IMR-90 (cell line): ENCODE results near the gene ECSIT. TPM values are rescaled to one million over a fixed set of nuclear protein-coding genes. Genes with fewer than 3 reads are reported as not detected.

Experiments
- ATAC-seq: fragments of 200-7000 bp; cut with Tn5 transposase; 2 replicates; pipeline ENCODE4 v1.9.1; 2020; ENCODE audit warnings: low read depth, mild to moderate bottlenecking, moderate library complexity
- BruUV-seq: library from RNA; stranded (reverse); fragments of 400-500 nt; replicated peaks from 2 replicates; lab custom pipeline; 2021; lab: Mats Ljungman, UMichigan
- CTCF ChIA-PET: fragments of 300-600 bp; formaldehyde crosslinking; extraction: SDS; loops from one replicate; lab custom pipeline; 2021; ENCODE audit warnings: antibody characterized with exemption; lab: Yijun Ruan, JAX
- POLR2A ChIA-PET: fragments of 300-600 bp; sonication (Branson Sonifier 250); formaldehyde crosslinking; loops from one replicate; lab custom pipeline; 2022; ENCODE audit warnings: antibody characterized with exemption; ENCODE audit not compliant: unreplicated experiment; lab: Charles Lee
- DNase-seq: peaks from one replicate; pipeline ENCODE4 v3.0.0; 2013
- H2AFZ ChIP-seq: replicated peaks from 2 replicates; pipeline ENCODE3; 2013; ENCODE audit warnings: low read length, mild to moderate bottlenecking; ENCODE audit not compliant: poor library complexity
- H2AK5ac ChIP-seq: 2 replicates; pipeline ENCODE4 v1.6.1; 2013; ENCODE audit warnings: low read depth, low read length, inconsistent platforms
- H2AK9ac ChIP-seq: replicated peaks from 2 replicates; pipeline ENCODE3; 2013; ENCODE audit warnings: mild to moderate bottlenecking, low read depth, low read length, moderate library complexity; ENCODE audit not compliant: poor library complexity
- H2BK120ac ChIP-seq: 2 replicates; pipeline ENCODE4 v1.6.1; 2013; ENCODE audit warnings: low read depth, low read length, inconsistent platforms
- H2BK15ac ChIP-seq: 3 replicates; pipeline ENCODE4 v1.6.1; 2013; ENCODE audit warnings: low read depth, low read length, inconsistent platforms
- H2BK20ac ChIP-seq: 2 replicates; pipeline ENCODE4 v1.6.1; 2013; ENCODE audit warnings: low read depth, mild to moderate bottlenecking, inconsistent platforms, low read length, moderate library complexity
- H2BK5ac ChIP-seq: 2 replicates; pipeline ENCODE4 v1.6.1; 2013; ENCODE audit warnings: mild to moderate bottlenecking, low read depth, low read length, inconsistent platforms; ENCODE audit not compliant: poor library complexity, severe bottlenecking
- H3K14ac ChIP-seq: replicated peaks from 2 replicates; pipeline ENCODE4 v1.6.1; 2013; ENCODE audit warnings: low read depth, low read length, inconsistent platforms
- H3K18ac ChIP-seq: 2 replicates; pipeline ENCODE4 v1.6.1; 2013; ENCODE audit warnings: low read depth, low read length, control low read depth
- H3K23ac ChIP-seq: 2 replicates; pipeline ENCODE4 v1.6.1; 2013; ENCODE audit warnings: low read depth, low read length, inconsistent platforms
- H3K27ac ChIP-seq: 2 replicates; pipeline ENCODE4 v1.5.1; 2013; ENCODE audit warnings: mild to moderate bottlenecking, control low read depth, low read length; ENCODE audit not compliant: insufficient read depth
- H3K27me3 ChIP-seq: 2 replicates; pipeline ENCODE4 v1.6.1; 2013; ENCODE audit warnings: low read length; ENCODE audit not compliant: control insufficient read depth, insufficient read depth
- H3K36me3 ChIP-seq: 2 replicates; pipeline ENCODE4 v1.6.1; 2013; ENCODE audit warnings: low read length, mixed read lengths; ENCODE audit not compliant: control insufficient read depth, insufficient read depth
- H3K4ac ChIP-seq: 2 replicates; pipeline ENCODE4 v1.6.1; 2013; ENCODE audit warnings: low read depth, low read length, inconsistent platforms
- H3K4me1 ChIP-seq: 2 replicates; pipeline ENCODE4 v1.6.1; 2013; ENCODE audit warnings: low read length, mixed read lengths; ENCODE audit not compliant: control insufficient read depth, insufficient read depth
- H3K4me2 ChIP-seq: 2 replicates; pipeline ENCODE4 v1.6.1; 2013; ENCODE audit warnings: low read depth, mild to moderate bottlenecking, control low read depth, low read length, moderate library complexity
- H3K4me3 ChIP-seq: 2 replicates; pipeline ENCODE4 v1.5.1; 2013; ENCODE audit warnings: low read depth, mild to moderate bottlenecking, control low read depth, low read length, moderate library complexity; ENCODE audit not compliant: insufficient read depth
- H3K56ac ChIP-seq: 2 replicates; pipeline ENCODE4 v1.6.1; 2013; ENCODE audit warnings: low read length, inconsistent platforms; ENCODE audit not compliant: insufficient read depth; ENCODE audit errors: extremely low read depth
- H3K79me1 ChIP-seq, 2 experiments: 2 replicates each; pipeline ENCODE4 v1.6.1; 2013; ENCODE audit warnings: low read length in 2 of 2, inconsistent platforms in 1 of 2, low read depth in 1 of 2
- H3K9ac ChIP-seq: 2 replicates; pipeline ENCODE4 v1.6.1; 2013; ENCODE audit warnings: low read depth, low read length, control low read depth
- H3K9me1 ChIP-seq: 2 replicates; pipeline ENCODE4 v1.6.1; 2013; ENCODE audit warnings: low read length, inconsistent platforms; ENCODE audit not compliant: insufficient read depth
- H3K9me3 ChIP-seq: 2 replicates; pipeline ENCODE4 v1.6.1; 2013; ENCODE audit warnings: low read length; ENCODE audit not compliant: control insufficient read depth, insufficient read depth
- H4K20me1 ChIP-seq: 2 replicates; pipeline ENCODE4 v1.6.1; 2013; ENCODE audit warnings: low read length, inconsistent platforms; ENCODE audit not compliant: insufficient read depth
- H4K5ac ChIP-seq: 2 replicates; pipeline ENCODE4 v1.6.1; 2013; ENCODE audit warnings: mild to moderate bottlenecking, low read depth, low read length, control low read depth
- H4K8ac ChIP-seq, 2 experiments: 2 replicates each; pipeline ENCODE4 v1.6.1; 2013; ENCODE audit warnings: low read depth in 2 of 2, low read length in 2 of 2, control low read depth in 1 of 2, inconsistent platforms in 1 of 2
- H4K91ac ChIP-seq: 2 replicates; pipeline ENCODE4 v1.6.1; 2013; ENCODE audit warnings: low read depth, low read length, inconsistent platforms; ENCODE audit not compliant: insufficient read depth
- CHD1 ChIP-seq: IDR thresholded peaks from 2 replicates; pipeline ENCODE4 v1.6.1; 2012; ENCODE audit warnings: low read depth, low read length, improper control_type of control experiment
- CTCF ChIP-seq: conservative IDR thresholded peaks from 2 replicates; pipeline ENCODE4 v1.5.1; 2012; ENCODE audit warnings: mild to moderate bottlenecking, low read depth, low read length, improper control_type of control experiment
- ELK1 ChIP-seq: fragments of 150-350 bp; IDR thresholded peaks from 2 replicates; pipeline ENCODE4 v1.6.1; 2016; ENCODE audit warnings: low read depth, mild to moderate bottlenecking, low read length, moderate library complexity, borderline replicate concordance
- FOS ChIP-seq: fragments of 150-350 bp; IDR thresholded peaks from 2 replicates; pipeline ENCODE4 v1.6.1; 2016; ENCODE audit warnings: low read depth, low read length
- MAZ ChIP-seq: IDR thresholded peaks from 2 replicates; pipeline ENCODE4 v1.6.1; 2012; ENCODE audit warnings: low read depth, mild to moderate bottlenecking, low read length, improper control_type of control experiment, moderate library complexity, borderline replicate concordance
- NFE2L2 ChIP-seq: fragments of 150-350 bp; IDR thresholded peaks from 2 replicates; pipeline ENCODE4 v1.6.1; 2016; ENCODE audit warnings: low read depth, mild to moderate bottlenecking, low read length
- WGBS, 2 experiments: methylation state at CpG; one replicate each; pipeline versions ENCODE4 v1.1.5 to v1.1.7; 2013; ENCODE audit warnings: missing lambda C conversion rate in 2 of 2; ENCODE audit not compliant: insufficient read length in 1 of 2; ENCODE audit errors: extremely low coverage in 2 of 2; 5-methylcytosine and 5-hydroxymethylcytosine counted together
- dilution Hi-C: fragments of 300-500 bp; cut with HindIII; formaldehyde crosslinking; loops from one replicate; pipeline ENCODE4 v1.14.3; 2018; ENCODE audit warnings: low sequenced_read_pairs; ENCODE audit not compliant: unreplicated experiment
- in situ Hi-C: fragments of 300-500 bp; cut with MboI; formaldehyde crosslinking; loops from 3 replicates; pipeline ENCODE4 v1.14.3; 2019; ENCODE audit warnings: low sequenced_read_pairs, inconsistent platforms, mixed read lengths
- intact Hi-C: fragments of 100-400 bp; cut with micrococcal nuclease; formaldehyde crosslinking; loops from 2 replicates; pipeline ENCODE4 v1.10.0; 2022
- polyA plus RNA-seq, 3 experiments: library from polyadenylated mRNA; depleted of rRNA; stranded (reverse); fragments of >200 nt; gene quantifications; 2 replicates each; pipeline ENCODE4 v1.2.3, GENCODE V29; 2012; ENCODE audit warnings: low replicate concordance in 1 of 3
- total RNA-seq: library from RNA; depleted of rRNA; stranded (reverse); fragments of >200 nt; gene quantifications from 2 replicates; pipeline ENCODE4 v1.2.3, GENCODE V29; 2012

ECSIT gene
- total and polyA plus RNA-seq, 2 of the 4 experiments (the other 2 are of a cell fraction): 30.5 to 42.3 TPM

GRCh38 chr19:11479898-11480714 is 48.8 kb downstream of the ECSIT start:
- Histone ChIP-seq H3K18ac (no peak overlapping the region), H3K9me3 (no peaks in the 10 kb centered on the region), H4K8ac (no peak overlapping the region), H2AFZ (peak overlapping the region; percentile 72), H2AK9ac (no peak overlapping the region), H2BK20ac (no peak overlapping the region), H3K36me3 (0 out of 2 replicates have a peak, but pooled peaks cover 2% of the 10 kb centered on the region), H3K14ac (no peak overlapping the region), H3K56ac (no peak overlapping the region), H4K5ac (no peak overlapping the region), H3K27ac (no peak overlapping the region), H3K4me2 (no peak overlapping the region), H3K9ac (no peak overlapping the region), H2AK5ac (no peak overlapping the region), H3K4me3 (no peak overlapping the region), H3K4me1 (peaks cover 2% of the 10 kb centered on the region; the same call in 1 of the 2 replicates), H2BK5ac (no peak overlapping the region), H4K20me1 (no peaks in the 10 kb centered on the region), H3K27me3 (peaks cover 50% of the 10 kb centered on the region), H3K9me1 (no peaks in the 10 kb centered on the region), H3K79me1 (no peaks in the 10 kb centered on the region), H2BK120ac (no peak overlapping the region), H3K4ac (no peak overlapping the region), H3K23ac (no peak overlapping the region), H4K91ac (no peak overlapping the region), H2BK15ac (no peak overlapping the region)
- intact Hi-C loops (loop anchor here (5.0 kb wide), 1 partner anchor 343 kb away; no protein-coding TSS in a partner anchor), dilution Hi-C loops (no loop called here), in situ Hi-C loops (loop anchor here (10.0 kb wide), 1 partner anchor 185 kb away; the partner anchor contains the start of gene TSPAN16)
- TF ChIP-seq CTCF: no peak
- no peak for TF ChIP-seq ELK1
- TF ChIP-seq FOS: no peak
- no peak for TF ChIP-seq MAZ
- TF ChIP-seq NFE2L2: no peak
- TF ChIP-seq CHD1: no peak
- no peak for ATAC-seq
- BruUV-seq: no TSS peak
- WGBS, 2 experiments: 5% methylated on average over 34 of the region's 86 CpGs; no CpG with 5 or more reads in 1 of the 2 experiments
- no peak for DNase-seq
- ChIA-PET CTCF (interaction anchor here (0.8 kb wide), 1 partner anchor 194 kb away, joined by 3 read pairs; no protein-coding TSS in a partner anchor), POLR2A (no interaction called here)
